GM21825 (cell line): ENCODE measurements around the gene FADS2.
"Not testable (repeated sequence)": the region's sequence is repeated elsewhere in the genome, so short reads cannot be mapped to it uniquely, and the experiment has no call there.

ENCODE experiments used
- ATAC-seq: cut with Tn5 transposase; IDR thresholded peaks from one replicate; pipeline ENCODE4 v1.9.1; 2021; ENCODE audit warnings: mild to moderate bottlenecking, moderate library complexity; ENCODE audit not compliant: unreplicated experiment

Gene FADS2

DNA sequence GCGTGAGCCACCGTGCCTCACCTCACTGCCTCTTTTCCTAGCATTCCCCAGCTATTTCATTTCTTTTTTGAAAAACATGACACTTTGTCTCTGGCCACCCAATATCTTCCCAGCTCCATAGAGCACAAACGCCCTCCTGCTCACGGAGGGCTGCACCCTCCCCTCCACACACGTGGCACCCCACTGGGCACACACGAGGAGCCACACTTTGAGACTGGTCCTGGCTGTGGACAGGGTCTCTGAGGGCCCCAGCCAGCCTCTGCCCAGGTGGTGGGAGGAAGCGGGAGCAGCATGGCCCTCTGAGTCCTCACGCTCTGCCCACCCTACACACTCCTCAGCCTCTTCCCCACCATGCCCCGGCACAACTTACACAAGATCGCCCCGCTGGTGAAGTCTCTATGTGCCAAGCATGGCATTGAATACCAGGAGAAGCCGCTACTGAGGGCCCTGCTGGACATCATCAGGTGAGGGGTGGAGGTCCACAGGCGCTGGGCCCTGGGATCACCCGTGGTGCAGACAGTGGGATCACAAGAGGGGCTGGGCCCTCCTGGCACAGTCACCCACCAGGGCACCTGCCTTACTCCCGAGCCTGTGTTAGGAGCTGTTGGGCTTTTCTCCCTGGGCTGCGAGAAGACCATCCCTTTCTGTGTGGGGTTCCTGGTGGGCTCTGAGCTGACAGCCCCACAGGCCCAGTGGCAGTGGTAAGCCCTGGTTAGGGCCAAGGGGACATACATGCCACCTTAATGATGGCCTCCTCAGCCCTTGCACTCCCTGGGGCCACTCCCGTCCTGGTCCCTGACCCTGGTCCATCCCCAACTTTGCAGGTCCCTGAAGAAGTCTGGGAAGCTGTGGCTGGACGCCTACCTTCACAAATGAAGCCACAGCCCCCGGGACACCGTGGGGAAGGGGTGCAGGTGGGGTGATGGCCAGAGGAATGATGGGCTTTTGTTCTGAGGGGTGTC, 37.0 kb downstream of the FADS2 start:
- ATAC-seq: no peak

DNA sequence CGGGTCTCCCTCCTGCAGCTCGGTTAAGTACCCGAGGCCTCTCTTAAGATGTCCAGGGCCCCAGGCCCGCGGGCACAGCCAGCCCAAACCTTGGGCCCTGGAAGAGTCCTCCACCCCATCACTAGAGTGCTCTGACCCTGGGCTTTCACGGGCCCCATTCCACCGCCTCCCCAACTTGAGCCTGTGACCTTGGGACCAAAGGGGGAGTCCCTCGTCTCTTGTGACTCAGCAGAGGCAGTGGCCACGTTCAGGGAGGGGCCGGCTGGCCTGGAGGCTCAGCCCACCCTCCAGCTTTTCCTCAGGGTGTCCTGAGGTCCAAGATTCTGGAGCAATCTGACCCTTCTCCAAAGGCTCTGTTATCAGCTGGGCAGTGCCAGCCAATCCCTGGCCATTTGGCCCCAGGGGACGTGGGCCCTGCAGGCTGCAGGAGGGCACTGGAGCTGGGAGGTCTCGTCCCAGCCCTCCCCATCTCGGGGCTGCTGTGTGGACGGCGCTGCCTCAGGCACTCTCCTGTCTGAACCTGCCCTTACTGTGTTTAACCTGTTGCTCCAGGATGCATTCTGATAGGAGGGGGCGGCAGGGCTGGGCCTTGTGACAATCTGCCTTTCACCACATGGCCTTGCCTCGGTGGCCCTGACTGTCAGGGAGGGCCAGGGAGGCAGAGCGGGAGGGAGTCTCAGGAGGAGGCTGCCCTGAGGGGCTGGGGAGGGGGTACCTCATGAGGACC, 38.3 kb downstream of the FADS2 start:
- ATAC-seq: no peak

DNA sequence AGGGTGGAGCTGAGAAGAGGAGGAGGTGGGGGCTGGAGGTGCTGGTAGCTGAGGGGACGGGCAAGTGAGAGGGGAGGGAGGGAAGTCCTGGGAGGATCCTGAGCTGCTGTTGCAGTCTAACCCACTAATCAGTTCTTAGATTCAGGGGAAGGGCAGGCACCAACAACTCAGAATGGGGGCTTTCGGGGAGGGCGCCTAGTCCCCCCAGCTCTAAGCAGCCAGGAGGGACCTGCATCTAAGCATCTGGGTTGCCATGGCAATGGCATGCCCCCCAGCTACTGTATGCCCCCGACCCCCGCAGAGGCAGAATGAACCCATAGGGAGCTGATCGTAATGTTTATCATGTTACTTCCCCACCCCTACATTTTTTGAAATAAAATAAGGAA, 38.9 kb downstream of the FADS2 start:
- ATAC-seq: no peak

DNA sequence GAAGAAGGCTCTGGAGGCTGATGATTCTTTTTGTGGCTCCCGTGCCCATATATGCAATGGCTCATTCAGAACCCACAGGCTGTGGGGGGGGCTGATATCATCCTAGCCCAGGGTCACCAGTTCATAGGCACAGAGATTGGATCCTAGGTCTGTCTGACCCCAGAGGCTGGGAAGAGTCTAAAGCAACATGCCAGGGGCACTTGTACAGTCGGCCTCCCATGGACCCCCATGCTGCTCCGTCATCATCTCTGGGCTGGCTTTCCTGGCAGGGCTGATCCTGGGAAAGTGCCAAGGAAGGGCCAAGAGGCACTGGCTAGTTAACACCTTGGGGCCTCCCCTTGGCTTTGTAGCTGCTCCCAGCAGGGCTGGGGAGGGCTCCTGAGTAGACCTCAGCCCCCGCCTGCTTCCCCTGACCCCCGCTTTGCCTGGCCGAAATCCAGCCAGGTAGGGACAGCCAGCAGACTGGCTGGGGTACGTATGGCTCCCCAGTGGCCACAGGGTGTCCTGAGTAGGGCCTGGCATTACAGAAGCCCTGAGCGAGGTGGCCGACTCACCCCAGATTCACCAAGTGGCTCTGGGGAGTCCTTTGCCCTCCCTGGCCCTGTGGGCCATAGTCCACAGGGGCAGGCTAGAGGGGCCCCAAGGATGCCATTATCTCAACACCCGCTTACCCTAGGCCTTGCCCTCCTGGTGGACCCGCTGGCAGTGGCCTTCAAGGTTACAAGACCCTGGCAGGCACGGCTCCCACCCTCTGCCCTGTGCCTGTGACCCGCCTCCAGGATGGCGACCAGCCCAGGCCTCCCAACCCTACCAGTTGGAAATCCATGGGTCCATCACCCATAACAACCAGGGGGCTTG, 40.7 kb downstream of the FADS2 start:
- no peak for ATAC-seq

- no peak for ATAC-seq
Measured at GRCh38 chr11:61869429-61869707, 41.3 kb downstream of the FADS2 start.

DNA sequence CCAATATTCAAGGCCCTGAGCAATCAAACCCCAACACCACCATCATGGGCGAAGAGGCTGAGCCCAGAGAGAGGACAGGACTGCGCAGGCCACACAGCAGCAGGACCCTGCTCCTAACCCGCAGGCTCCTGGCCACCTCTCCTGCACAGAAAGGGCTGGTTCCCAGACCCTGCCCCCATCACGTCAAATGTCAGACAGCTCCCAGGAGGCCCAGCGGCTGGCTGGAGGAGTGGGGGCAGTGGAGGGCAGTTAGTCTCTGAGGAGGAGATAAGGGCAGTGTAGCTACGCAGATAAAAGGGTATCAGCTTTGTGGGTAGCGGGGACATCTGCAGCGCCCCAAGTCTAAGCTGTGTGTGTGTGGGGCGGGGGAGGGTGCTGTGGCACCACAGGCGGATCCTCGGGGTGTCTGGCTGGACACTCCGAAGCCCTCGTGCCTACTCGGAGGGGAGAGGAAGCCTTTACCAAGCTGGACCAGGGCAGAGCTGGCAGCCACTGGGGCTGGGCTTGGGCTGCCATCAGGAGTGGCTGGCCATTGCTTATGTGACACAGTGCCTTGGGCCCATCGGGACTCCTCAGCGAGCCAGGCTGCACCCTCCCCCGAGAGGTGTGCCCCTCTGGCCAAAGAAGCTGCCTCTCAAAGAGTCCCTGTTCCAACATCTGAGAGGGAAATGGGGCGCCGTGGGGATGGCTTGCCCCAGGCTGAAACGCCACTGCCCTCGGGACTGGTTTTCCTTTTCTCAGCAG, 41.8 kb downstream of the FADS2 start:
- ATAC-seq: no peak

DNA sequence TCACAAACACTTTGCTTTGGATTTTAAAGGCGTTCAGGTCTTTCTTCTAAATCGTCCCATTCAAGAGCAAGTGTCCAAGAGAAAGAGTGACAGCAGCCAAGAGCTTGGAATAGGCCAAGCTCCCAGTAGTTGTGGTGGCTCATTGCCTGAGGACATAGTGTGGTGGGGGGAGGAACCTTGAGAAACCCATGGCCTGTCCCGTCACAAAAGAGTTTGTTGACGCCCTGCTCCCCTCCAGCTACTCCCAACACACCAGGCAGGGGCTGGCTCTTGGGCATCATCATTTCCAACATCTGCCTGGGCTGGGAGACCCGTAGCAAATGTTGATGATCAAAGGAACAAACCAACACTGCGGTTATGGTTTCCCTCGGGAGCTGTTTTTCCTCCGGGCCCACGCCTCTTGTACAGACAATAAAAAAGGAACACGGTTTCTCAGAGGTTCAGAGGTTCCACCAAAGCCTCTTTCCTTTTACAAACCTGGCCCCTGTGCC, 42.5 kb downstream of the FADS2 start:
- no peak for ATAC-seq

GRCh38 chr11:61871158-61871597, 43.1 kb downstream of the FADS2 start:
- ATAC-seq: peak; percentile 70

DNA sequence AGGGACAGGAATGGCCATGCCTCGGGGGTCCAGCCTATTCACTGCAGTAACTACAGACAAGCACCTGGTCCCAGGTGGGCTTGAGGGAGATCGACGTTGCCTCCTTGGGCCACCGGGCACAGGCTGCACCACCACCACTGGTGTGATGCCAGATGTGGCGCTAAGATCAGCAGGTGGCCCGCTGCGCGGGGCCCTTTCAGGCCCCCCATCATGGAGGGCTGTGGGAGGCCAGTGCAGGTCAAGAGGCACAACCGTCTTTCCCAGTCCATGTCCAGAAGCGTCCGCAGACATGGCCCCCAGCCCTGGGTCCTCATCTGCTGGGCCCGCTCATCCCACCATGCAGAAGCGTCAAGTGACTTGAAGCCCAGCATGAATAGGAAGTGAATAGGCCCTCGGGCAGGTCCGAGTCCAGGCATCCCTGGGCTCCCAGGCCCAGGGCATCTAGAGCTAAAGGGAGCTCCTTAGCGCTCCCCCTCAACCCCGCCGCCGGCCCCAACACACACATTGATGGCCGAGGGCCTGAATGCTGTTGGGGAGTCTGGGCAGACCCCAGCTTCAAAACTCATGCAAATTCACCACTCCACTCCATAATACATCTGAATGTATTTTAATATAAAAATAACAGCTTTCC, 45.0 kb downstream of the FADS2 start:
- no peak for ATAC-seq

DNA sequence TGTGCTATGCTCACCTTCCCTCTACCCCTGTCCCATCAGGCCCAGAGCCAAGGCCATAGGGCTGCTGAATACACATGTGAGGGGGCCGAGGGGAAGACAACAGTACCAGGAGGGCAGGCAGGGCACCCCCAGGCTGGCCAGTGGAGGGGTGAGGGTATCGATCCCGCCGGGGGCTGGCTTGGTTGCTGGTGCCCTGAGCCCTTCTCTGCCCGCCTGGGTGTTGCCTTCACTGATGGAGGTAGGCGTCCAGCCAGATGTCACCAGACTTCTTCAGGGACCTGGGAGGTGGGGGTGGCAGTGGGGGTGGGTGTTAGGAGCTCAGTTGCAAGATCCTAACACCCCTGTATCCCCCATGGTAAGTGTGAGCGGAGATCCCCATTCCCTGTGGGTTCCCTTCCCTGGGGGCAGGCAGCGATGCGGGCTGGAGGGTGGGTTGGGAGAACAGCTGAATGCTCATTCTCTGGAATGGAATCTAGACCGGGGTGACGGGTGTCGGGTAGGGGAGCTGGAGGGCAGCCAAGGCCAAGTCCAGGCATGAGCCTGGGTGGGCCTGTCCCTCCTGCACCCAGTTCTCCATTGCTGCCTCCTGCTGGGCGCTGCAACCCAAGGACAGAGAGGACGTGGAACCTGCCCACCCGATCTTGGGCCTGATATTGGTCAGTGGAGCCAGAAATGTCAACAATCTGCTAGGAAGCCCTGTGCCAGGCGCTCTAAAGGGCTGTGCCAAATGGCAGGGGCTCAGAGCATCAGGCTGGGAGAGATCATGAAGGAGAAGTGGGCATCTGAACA, 45.7 kb downstream of the FADS2 start:
- ATAC-seq: no peak

- ATAC-seq: no peak
Measured at GRCh38 chr11:61874377-61874809, 46.3 kb downstream of the FADS2 start.

- no peak for ATAC-seq
Measured at GRCh38 chr11:61874853-61875252, 46.8 kb downstream of the FADS2 start.

DNA sequence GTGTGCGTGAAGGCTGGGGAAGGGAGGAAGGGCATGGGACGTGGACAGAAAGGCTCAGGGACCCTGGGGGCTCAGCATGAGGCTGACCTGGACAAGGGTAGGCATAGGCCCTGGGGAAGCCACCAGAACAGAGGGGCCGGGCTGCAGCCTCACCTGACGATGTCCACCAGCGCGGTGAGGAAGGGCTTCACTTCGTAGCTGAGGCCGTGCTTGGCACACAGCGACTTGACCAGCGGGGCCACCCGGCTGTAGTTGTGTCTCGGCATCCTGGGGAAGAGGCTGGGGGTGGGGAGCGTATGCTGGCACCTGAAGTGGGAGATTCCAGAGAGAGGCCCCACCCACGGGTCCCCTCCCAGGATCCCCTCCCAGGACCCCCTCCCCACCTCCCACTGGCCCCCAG, 47.6 kb downstream of the FADS2 start:
- ATAC-seq: no peak

GRCh38 chr11:61879152-61879551, 51.1 kb downstream of the FADS2 start:
- no peak for ATAC-seq

GRCh38 chr11:61880031-61880430, 51.9 kb downstream of the FADS2 start:
- no peak for ATAC-seq

GRCh38 chr11:61880454-61880853, 52.4 kb downstream of the FADS2 start:
- no peak for ATAC-seq

- ATAC-seq: no peak
Measured at GRCh38 chr11:61881397-61881796, 53.3 kb downstream of the FADS2 start.

DNA sequence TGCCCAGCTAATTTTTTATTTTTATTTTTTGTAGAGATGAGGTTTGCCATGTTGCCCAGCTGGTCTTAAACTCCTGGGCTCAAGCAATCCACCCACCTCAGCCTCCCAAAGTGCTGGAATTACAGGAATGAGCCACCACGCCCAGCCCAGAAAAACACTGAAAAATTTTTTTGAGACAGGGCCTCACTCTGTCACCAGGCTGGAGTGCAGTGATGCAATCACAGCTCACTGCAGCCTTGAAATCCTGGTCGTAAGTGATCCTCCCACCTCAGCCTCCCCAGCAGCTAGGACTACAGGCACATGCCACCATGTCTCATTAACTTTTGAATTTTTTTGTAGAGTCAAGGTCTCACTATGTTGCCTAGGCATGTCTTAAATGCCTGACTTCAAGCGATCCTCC, 54.2 kb downstream of the FADS2 start:
- ATAC-seq: not testable (repeated sequence)

DNA sequence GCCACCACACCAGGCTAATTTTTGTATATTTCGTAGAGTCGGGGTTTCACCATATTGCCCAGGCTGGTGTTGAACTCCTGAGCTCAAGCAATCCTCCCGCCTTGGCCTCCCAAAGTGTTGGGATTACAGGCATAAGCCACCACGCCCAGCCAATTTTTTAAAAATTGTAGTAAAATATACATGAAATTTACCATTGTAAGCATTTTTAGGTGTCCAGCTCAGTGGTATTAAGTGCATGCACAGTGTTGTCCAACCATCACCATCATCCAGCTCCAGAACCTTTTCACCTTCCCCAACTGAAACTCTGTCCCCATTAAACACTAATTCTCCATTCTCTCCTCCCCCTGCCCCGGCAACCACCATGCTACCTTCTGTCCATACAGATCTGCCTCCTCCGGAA, 54.8 kb downstream of the FADS2 start:
- ATAC-seq: no peak
